HG03139 (cell line): ENCODE results near the gene PCNX1.
"Not testable (repeated sequence)": the region's sequence is repeated elsewhere in the genome, so short reads cannot be mapped to it uniquely, and the experiment has no call there.

Experiments used
- ATAC-seq: cut with Tn5 transposase; IDR thresholded peaks from one replicate; pipeline ENCODE4 v1.9.1; 2021; ENCODE audit not compliant: unreplicated experiment

The PCNX1 gene

GRCh38 chr14:71141701-71142374 lies 234.6 kb downstream of the PCNX1 start:
- no peak for ATAC-seq

DNA sequence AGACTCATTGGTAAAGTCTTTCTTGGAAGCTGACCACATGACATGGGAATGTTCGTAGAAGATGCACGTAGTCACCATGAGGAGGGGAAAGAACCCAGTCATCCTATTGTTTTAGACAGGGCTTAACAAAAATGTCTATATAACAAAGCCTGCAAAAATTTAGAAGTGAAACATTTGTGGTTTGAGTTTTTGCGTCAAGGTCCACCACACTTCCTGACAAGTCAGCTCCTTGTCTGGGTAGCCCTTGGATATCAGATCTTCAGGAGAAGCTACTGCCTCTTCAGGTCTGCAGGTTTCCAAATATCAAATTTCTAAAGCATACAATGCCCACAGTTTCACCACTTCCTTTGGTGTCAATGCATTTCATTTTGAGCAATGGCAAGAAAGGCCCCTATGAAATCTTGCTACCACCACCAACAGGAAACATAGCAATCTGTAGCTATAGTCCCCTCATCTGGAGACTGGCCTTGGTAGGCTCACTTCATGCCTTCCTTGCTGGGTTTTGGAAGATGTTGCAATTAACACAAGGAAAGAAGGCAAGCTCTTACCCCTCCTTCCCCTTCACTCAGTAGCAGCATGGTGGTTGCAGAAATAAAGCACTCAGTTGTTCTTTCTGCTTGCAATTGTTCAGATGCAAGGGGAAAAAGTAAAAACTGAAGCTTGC lies 235.2 kb downstream of the PCNX1 start:
- no peak for ATAC-seq

DNA sequence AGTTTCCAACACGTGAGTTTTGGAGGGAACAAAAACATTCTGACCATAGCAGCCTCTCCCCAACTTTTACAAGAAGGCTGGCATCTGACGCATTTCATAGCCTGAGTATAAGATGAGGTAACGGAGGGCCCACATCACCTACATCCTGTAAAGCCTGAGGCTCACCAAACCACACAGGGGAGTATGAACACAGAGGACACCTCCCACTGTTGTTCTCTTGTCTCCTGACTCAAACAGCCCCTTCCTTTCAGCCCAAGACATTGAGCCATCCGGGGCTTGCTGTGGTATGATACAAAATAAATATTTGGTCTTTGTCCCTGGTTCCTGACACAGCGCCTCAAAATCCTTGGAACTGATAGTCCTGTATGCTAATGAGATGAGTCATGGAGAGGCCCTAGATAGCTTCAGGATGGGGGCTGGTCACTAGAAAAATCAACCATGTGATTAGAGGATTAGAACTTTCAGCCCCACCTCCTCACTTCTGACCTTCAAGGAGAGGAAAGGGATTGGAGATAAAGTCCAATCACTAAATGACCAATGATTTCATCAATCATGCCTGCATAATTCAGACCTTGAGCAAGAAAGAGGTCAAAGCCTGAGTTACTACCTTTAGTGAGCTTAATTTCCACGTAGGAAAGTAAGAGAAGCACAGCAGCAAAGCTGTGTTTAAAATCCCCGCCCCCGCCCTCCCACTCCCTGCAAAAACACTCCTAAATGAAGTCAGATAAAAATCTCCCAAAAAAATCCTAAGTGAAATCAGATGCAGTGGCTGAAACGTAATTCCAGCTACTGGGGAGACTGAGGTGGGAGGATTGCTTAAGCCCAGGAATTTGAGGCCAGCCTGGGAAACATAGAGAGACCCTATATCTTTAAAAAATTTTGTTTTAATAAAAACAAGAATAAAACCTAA lies 236.4 kb downstream of the PCNX1 start:
- ATAC-seq = no peak

DNA sequence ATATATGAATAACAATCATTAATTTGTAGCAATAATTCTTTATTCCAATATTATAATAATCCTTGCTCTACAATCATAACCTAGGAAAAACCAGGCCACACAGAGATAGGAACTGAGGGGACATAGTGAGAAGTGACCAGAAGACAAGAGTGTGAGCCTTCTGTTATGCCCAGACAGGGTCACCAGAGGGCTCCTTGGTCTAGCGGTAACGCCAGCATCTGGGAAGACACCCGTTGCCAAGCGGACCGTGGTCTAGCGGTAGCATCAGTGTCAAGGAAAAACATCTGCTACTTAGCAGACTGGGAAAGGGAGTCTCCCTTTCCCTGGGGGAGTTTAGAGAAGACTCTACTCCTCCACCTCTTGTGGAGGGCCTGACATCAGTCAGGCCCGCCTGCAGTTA lies 240.1 kb downstream of the PCNX1 start:
- not testable (repeated sequence) for ATAC-seq

GRCh38 chr14:71148627-71149026 lies 241.4 kb downstream of the PCNX1 start:
- ATAC-seq = no peak

DNA sequence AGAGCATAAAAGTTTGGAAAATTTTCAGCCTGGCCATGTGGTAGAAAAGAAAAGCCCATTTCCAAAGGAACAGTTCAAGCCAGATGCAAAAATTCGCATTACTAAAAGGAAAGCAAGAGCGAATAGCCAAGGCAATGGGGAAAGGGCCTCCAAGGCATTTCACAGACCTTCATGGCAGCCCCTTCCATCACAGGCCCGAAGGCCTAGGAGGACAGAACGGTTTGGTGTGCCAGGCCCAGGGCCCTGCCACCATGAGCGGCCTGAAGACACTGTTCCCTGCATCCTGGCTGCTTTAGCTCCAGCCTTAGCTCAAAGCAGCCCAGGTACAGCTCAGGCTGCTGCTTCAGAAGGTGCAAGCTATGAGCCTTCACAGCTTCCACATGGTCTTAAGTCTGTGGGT lies 243.5 kb downstream of the PCNX1 start:
- no peak for ATAC-seq

GRCh38 chr14:71155743-71156142 lies 248.5 kb downstream of the PCNX1 start:
- ATAC-seq = no peak

- no peak for ATAC-seq
Measured at GRCh38 chr14:71163050-71163841, 256.0 kb downstream of the PCNX1 start.

DNA sequence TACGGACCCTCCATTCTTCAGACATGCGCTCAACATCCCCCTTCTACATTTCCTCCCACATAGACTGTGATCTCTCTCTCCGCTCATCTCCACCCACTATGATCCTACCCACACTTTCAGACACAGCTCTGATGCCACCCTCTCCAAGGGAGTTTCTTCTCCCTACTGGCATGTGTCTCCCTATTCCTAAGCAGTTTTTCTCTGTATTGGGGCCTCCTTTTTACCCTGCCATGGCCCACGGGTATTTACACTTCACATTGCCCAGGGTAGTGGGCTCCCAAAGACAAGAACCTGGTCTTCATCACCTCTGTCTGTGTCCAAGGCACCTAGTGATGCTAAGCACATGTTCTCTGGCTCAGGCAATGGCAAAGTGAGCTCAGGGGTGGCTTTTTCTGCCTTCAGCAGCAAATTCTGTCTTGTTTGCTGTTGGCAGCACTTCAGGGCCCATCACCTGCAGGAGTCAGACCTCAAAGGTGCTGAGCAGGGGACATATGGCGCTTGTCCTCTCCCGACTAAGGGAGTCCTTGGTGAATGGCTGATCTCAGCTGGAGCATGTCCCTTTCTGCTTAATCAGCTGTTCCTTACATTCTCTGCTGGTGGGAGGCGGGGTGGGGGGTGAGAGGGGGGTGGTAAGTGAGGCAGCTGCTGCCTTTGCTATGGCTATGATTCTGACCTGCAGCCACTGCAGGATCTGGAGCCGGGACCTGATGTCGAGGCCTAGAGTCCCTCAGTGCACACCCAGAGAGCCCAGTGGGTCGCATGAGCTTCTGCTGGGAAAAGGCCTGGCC lies 256.8 kb downstream of the PCNX1 start:
- no peak for ATAC-seq
